CD4-positive, alpha-beta T cell treated with Interleukin-1 beta for 1 hour (primary cell): ENCODE results near the gene CUX1.

Source experiments
- DNase-seq, 2 donors: peaks; one replicate each; pipeline ENCODE4 v3.0.0-alpha.2; 2020 to 2022

CUX1 gene

GRCh38 chr7:102258073-102258748 lies 440.8 kb downstream of the CUX1 start:
- no peak for DNase-seq

GRCh38 chr7:102258749-102259107 lies 441.3 kb downstream of the CUX1 start:
- DNase-seq: no peak

DNA sequence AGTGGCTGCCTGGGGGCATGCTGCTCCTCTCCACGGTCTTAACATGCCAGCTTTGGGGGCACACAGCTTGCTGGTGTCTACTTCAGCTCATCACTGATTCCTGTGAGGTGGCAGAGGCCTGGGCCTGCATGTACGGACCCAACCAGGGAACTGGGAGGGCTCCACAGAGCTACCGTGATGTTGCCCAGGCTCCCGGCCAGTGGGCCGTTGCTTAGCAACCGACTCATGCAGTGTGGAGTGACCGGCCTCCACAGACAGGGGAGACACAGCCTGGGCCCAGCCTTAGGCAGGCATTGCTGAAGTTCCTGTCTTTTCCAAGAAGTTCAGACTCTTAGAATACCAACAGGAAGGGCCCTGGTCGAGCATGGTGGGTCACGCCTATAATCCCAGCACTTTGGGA lies 443.4 kb downstream of the CUX1 start:
- DNase-seq: no peak

DNA sequence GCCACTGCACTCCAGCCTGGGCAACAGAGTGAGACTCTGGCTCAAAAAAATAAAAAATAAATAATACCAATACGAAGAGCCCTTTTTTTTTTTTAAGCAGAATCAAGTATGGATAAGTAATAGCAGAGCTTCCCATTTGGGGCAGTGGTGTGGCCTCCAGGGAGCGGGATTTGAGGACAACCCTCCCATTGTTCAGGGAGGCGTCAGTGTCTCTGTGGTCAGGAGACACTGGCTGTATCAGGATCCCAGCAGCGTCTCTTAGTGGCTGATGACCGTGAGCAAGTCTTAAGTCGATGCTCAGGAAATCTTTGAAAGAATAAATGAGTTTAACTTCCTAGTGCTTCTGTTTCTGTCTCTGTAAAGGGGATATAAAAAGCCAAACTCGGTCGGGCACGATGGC lies 444.0 kb downstream of the CUX1 start:
- no peak for DNase-seq

- no peak for DNase-seq
Measured at GRCh38 chr7:102262546-102262945, 445.1 kb downstream of the CUX1 start.

- DNase-seq: no peak
Measured at GRCh38 chr7:102264367-102264891, 447.0 kb downstream of the CUX1 start.

DNA sequence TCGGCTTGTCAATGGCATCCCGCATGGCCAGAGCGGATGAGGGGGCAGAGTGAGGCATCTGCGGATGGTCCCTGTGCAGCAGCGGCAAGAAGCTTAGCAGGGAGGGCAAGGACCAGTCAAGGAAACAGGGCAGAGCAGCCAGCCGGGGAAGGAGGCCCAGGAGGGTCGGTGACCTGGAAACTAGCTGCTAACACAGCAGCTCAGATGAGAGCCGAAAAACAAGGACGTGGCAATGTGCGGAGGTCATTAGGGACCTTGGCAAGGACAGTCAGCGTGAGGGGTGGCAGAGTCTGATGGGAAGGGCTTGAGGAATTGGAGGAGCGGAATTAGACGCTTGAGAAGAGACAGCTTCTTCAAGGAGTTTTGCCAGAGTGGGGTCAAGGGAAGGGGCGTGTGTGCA lies 449.1 kb downstream of the CUX1 start:
- DNase-seq: no peak

- DNase-seq: no peak
Measured at GRCh38 chr7:102268635-102269034, 451.2 kb downstream of the CUX1 start.

- DNase-seq: no peak
Measured at GRCh38 chr7:102270178-102270887, 452.9 kb downstream of the CUX1 start.

DNA sequence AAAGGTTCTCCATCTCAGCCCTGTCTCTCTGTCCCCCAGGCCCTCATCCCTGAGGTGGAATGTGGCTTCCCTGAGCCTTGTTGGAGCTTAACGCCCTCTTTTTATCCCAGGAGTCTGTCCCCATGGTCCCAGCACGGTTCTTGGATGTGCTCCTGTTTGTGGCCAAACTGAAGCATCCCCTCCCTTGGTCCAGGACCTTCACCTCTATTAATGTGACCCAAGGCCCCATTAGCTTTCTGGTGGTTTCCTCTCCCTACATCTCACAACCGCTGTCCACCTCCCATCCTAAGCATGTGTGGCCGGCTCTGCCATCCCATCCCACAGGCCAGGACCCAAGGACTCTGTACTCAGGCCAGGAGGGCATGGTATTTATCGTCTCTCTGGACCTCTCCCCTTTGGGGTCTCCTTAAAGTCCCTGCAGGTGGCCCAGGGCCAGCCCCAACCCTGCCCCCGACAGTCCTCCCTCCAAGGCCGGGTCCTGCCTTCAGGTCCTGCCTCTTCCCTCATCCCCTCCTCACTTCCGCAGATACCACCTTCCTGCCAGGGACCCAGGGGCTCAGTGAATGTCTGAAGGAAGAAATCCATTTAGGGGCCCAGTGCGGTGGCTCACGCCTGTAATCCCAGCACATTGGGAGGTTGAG lies 453.9 kb downstream of the CUX1 start:
- no peak for DNase-seq

DNA sequence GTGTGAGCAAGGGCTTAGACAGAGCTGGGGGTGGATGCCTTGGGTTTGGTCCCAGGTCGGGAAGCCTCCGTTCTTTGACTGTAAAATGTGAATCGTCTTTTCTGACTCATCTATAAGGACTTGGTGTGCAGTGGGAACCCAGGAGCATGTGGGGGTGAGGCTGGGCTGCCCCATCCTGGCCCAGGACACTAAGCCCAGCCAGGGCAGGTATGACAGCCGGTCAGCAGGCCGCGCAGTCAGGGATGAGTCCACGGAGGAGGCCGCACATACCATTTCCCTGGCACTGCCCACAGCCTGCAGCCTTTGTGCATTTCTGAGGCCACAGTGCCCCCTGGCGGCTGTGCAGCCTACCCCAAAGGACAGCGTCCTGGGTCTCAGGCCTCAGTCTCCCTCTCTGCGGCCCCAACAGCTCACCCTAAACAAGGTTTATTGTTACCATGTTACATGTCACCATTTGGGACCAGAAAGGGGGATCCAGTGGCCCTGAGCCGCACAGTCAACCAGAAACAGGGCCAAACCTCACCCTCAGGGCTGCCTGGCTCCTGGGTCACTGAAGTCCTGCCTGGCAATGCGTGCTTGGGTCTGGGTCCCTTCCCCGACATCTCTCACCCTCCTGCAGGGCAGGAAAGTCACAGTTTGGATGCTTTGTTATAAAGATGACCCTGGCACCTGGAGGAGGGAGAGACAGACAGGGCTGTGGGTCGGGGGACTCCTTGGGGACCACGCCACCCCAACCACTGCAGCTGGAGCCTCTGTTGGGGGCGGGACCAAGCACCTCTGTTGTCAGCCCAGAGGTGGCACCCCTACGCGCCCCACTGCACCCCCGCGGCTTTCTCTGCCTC lies 454.9 kb downstream of the CUX1 start:
- DNase-seq: peak; percentile 62 to 67

GRCh38 chr7:102272917-102273748 lies 455.7 kb downstream of the CUX1 start:
- no peak for DNase-seq

GRCh38 chr7:102273749-102274712 lies 456.6 kb downstream of the CUX1 start:
- DNase-seq: no peak

DNA sequence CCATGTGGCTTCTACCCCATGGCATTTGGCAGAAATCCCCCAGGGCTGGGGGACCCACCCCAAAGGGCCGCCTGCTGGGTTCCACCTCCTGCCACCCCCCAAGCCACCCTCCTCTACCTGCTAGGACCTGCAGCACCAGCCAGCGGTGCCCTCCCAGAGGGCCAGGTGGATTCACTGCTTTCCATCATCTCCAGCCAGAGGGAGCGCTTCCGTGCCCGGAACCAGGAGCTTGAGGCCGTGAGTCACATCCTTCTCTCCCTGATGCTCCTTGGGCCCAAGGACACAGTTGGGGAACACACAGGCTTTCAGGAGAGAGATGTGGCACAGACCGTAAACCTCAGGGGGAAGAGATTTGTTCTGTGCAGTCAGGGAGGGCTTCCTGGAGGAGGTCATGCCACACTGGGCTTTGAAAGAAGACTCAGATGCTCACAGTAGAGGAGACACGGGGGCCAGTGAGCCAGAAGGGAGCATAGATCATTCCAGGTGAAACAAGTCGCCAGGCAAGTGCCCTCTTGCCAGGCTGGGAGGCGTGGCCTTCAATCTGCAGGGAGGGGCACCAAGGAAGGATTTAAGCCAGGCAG lies 457.8 kb downstream of the CUX1 start:
- no peak for DNase-seq

DNA sequence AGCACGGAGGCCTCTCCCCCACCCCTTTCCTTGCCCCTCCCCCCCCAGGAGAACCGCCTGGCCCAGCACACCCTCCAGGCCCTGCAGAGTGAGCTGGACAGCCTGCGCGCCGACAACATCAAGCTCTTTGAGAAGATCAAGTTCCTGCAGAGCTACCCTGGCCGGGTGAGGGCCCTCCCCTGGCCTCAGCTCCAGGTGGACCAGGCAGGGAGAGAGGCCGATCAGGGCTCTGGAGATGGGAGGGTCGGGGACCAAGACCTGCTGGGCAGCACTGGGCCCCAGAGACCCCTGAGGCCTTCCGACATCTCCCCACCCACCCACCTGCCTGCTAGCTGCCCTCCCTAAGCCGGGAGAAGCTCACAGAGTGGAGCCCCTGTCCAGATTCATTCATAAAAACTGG lies 460.5 kb downstream of the CUX1 start:
- no peak for DNase-seq

DNA sequence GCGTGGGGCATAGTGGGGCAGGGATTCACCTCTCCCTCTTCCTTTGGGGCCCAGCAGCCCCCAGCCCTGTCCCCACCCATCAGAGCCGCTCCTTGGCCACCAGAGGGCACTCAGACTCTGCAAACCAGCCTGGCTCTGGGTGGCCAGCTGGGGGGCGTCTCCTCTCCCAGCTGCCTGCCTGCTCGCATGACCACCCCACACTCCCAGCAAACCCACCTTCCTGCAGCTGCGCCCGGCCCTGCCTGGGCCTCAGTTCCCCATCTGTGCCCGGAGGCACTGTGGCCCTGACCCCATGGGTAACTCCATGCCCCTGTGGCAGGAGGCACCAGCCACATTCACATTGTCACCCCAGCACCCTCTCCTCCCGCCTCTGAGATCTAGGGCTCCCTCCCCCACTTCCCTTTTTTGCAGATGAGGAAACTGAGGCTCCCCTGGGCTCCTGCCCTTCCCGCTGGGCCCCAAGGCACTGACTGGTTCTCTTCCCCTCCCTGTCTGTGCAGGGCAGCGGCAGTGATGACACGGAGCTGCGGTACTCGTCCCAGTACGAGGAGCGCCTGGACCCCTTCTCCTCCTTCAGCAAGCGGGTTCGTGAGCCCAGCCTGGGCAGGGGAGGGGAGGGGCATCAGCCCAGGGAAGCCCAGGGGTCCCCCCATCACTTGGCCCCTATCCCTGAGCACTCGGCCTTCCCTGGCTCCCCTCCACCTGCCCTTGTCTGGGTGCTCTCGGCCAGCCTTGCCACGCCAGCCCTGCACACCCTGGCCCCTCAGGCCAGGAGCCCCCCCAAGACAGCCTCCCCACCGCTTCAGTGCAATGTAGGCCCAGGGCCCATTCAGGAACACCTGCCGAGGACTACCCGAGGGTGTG lies 462.3 kb downstream of the CUX1 start:
- DNase-seq: peak; percentile 64 to 71

GRCh38 chr7:102280521-102280920 lies 463.1 kb downstream of the CUX1 start:
- DNase-seq: no peak

DNA sequence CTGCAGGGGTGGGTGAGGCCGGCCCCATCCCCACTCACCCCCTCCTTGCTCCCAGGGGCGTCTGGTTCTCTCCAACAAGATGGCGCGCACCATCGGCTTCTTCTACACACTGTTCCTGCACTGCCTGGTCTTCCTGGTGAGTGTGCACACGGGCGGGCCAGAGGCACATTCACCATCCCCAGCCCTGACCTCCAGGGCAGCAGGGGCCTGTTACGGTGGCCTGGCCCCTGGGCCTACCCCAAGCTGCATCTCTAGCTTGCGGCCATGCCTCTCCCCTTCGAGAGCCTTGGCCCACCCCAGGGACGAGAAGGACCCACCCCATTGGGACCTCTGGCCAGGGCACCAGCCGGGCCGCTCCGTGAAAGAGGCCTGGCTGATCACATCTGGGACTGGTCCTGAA lies 464.4 kb downstream of the CUX1 start:
- DNase-seq: no peak
